Smooth muscle cell (in vitro differentiated cells): Measurements from ENCODE around the gene TTC7B. TPM values are rescaled to one million over a fixed set of nuclear protein-coding genes. Genes with fewer than 3 reads are reported as not detected.

ENCODE experiments used
- DNase-seq: peaks from one replicate; lab custom pipeline; 2025; ENCODE audit not compliant: unreplicated experiment; lab: John Stamatoyannopoulos, UW
- H2AFZ ChIP-seq: fragments of 200-600 bp; sonication (generic); 2 replicates; pipeline ENCODE4 v1.6.0; 2016; ENCODE audit warnings: antibody characterized with exemption, low read depth, mild to moderate bottlenecking
- H3F3A ChIP-seq: fragments of 200-600 bp; sonication (generic); 2 replicates; pipeline ENCODE4 v1.6.0; 2017; ENCODE audit warnings: antibody characterized with exemption, low read depth
- H3K27ac ChIP-seq: fragments of 200-600 bp; sonication (generic); 2 replicates; pipeline ENCODE4 v1.5.1; 2016; ENCODE audit warnings: low read depth, mild to moderate bottlenecking
- H3K27me3 ChIP-seq: fragments of 200-600 bp; sonication (generic); 2 replicates; pipeline ENCODE4 v1.6.1; 2016; ENCODE audit warnings: low read depth, mild to moderate bottlenecking
- H3K36me3 ChIP-seq: fragments of 200-600 bp; sonication (generic); 2 replicates; pipeline ENCODE4 v1.5.1; 2016; ENCODE audit warnings: low read depth
- H3K4me1 ChIP-seq: fragments of 200-600 bp; sonication (generic); 2 replicates; pipeline ENCODE4 v1.5.1; 2016; ENCODE audit warnings: low read depth
- H3K4me2 ChIP-seq: fragments of 200-600 bp; sonication (generic); 2 replicates; pipeline ENCODE4 v1.6.0; 2016; ENCODE audit warnings: mild to moderate bottlenecking
- H3K4me3 ChIP-seq: fragments of 200-600 bp; sonication (generic); 2 replicates; pipeline ENCODE4 v1.5.1; 2016; ENCODE audit warnings: mild to moderate bottlenecking
- H3K79me2 ChIP-seq: fragments of 200-600 bp; sonication (generic); 2 replicates; pipeline ENCODE4 v1.6.0; 2016; ENCODE audit warnings: low read depth, mild to moderate bottlenecking
- H3K9ac ChIP-seq: fragments of 200-600 bp; sonication (generic); 2 replicates; pipeline ENCODE4 v1.6.0; 2016; ENCODE audit warnings: low read depth
- H3K9me3 ChIP-seq: fragments of 200-600 bp; sonication (generic); replicated peaks from 2 replicates; pipeline ENCODE4 v1.5.1; 2016; ENCODE audit warnings: low read depth
- H4K20me1 ChIP-seq: fragments of 200-600 bp; sonication (generic); 2 replicates; pipeline ENCODE4 v1.6.0; 2016; ENCODE audit warnings: low read depth
- CTCF ChIP-seq: fragments of 200-600 bp; sonication (generic); IDR thresholded peaks from 2 replicates; pipeline ENCODE4 v1.5.1; 2017; ENCODE audit warnings: borderline replicate concordance, mild to moderate bottlenecking, antibody characterized with exemption; ENCODE audit not compliant: insufficient read depth, poor library complexity, severe bottlenecking
- WGBS: methylation state at CpG from one replicate; pipeline ENCODE4 v1.1.7; 2016; ENCODE audit warnings: low lambda C conversion rate; 5-methylcytosine and 5-hydroxymethylcytosine counted together
- polyA plus RNA-seq: library from polyadenylated mRNA; unstranded; fragments of >200 nt; fragmentation: Nextera tagmentation; extraction: Ambion mirVana; gene quantifications from 2 replicates; pipeline ENCODE4 v1.2.1, GENCODE V29; 2016
- total RNA-seq: library from RNA; depleted of rRNA; stranded (reverse); fragments of >200 nt; gene quantifications from 2 replicates; pipeline ENCODE4 v1.2.3, GENCODE V29; 2014

The TTC7B gene
- total and polyA plus RNA-seq, 2 experiments from 2014 or later = 22.1 to 54.1 TPM

- H3K79me2 ChIP-seq = no peaks in the 10 kb centered on the region
- H3F3A ChIP-seq = peaks cover 8% of the 10 kb centered on the region
- no peak for TF ChIP-seq CTCF
- DNase-seq = no peak
- no peak overlapping the region for H3K27ac ChIP-seq
- no peaks in the 10 kb centered on the region for H3K27me3 ChIP-seq
- H3K4me2 ChIP-seq = no peak overlapping the region
- no peaks in the 10 kb centered on the region for H4K20me1 ChIP-seq
- H3K4me1 ChIP-seq = peaks cover 6% of the 10 kb centered on the region
- H3K9me3 ChIP-seq = peaks cover 13% of the 10 kb centered on the region
- H3K4me3 ChIP-seq = no peak overlapping the region
- H3K9ac ChIP-seq = no peak overlapping the region
- 79% methylated on average over 4 of the region's 4 CpGs for WGBS
- H2AFZ ChIP-seq = no peak overlapping the region
- H3K36me3 ChIP-seq = peaks cover 11% of the 10 kb centered on the region
Observed at GRCh38 chr14:90760078-90760444, 56.2 kb downstream of the TTC7B start.

GRCh38 chr14:90759370-90760077 is 56.7 kb downstream of the TTC7B start:
- H3K27me3 ChIP-seq = no peaks in the 10 kb centered on the region
- no peaks in the 10 kb centered on the region for H4K20me1 ChIP-seq
- DNase-seq = no peak
- peaks cover 13% of the 10 kb centered on the region for H3K9me3 ChIP-seq
- no peak overlapping the region for H3K4me3 ChIP-seq
- peak overlapping the region; percentile 100 for H2AFZ ChIP-seq
- peaks cover 11% of the 10 kb centered on the region for H3K36me3 ChIP-seq
- peaks cover 6% of the 10 kb centered on the region for H3K4me1 ChIP-seq
- no peak overlapping the region for H3K27ac ChIP-seq
- no peak overlapping the region for H3K9ac ChIP-seq
- peak overlapping the region; percentile 99 for H3K4me2 ChIP-seq
- 89% methylated on average over 7 of the region's 7 CpGs for WGBS
- H3K79me2 ChIP-seq = no peaks in the 10 kb centered on the region
- H3F3A ChIP-seq = peaks cover 8% of the 10 kb centered on the region
- TF ChIP-seq CTCF = no peak

GRCh38 chr14:90758959-90759358 is 57.3 kb downstream of the TTC7B start:
- WGBS = 77% methylated on average over 13 of the region's 13 CpGs
- TF ChIP-seq CTCF = no peak
- peak overlapping the region; percentile 67 for H3K27ac ChIP-seq
- H3K9me3 ChIP-seq = peaks cover 11% of the 10 kb centered on the region
- no peaks in the 10 kb centered on the region for H4K20me1 ChIP-seq
- H3K27me3 ChIP-seq = no peaks in the 10 kb centered on the region
- no peak for DNase-seq
- H3F3A ChIP-seq = peaks cover 8% of the 10 kb centered on the region
- peak overlapping the region; percentile 64 for H3K4me3 ChIP-seq
- H3K4me1 ChIP-seq = peaks cover 6% of the 10 kb centered on the region
- no peaks in the 10 kb centered on the region for H3K79me2 ChIP-seq
- H3K9ac ChIP-seq = peak overlapping the region; percentile 85
- H3K4me2 ChIP-seq = peak overlapping the region; percentile 99
- H2AFZ ChIP-seq = peak overlapping the region; percentile 100
- H3K36me3 ChIP-seq = peaks cover 7% of the 10 kb centered on the region
